ENCODE results near the gene IL21R.

Gene IL21R

DNA sequence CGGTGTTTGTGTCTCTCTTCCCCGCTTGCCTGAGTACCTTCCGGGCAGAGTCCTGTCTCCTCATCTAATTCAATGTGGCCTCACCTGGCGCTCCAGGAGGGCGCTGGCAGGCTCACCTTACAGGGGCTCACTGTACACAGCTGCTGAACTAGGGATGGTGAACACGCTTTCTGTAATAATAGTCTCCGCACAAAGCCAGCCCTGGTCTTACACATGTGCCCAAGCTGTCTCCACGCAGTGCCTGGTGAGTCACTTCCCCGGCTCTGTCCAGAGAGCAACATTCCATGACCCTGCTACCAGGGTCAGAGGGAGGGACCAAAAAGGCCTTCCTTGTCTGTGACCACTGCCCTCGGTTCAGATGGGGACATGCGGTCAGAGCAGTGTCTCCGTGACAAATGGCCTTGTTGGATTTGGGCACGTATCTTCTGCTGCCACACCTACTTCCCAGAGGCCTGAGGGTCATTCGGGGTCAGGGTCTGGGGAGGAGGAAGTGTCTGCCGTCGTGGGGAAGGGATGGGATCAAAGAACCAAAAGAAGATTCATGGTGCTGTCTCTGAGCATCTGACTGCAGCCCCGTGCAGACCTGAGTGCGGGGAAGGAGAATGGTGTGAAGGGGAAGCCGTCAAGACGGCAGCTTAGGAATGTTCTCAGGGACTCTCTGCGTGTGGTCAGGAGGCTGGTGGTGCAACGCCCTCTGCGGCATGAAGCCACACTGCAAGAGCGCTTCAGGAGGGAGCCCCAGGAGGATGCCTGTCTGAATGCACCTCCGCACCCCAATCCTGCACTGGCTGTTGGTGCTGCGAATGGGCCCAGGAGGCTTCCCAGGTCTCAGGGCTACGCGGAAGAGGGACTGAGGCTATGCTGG is 68.8 kb downstream of the IL21R start:
- no peak for DNase-seq

DNA sequence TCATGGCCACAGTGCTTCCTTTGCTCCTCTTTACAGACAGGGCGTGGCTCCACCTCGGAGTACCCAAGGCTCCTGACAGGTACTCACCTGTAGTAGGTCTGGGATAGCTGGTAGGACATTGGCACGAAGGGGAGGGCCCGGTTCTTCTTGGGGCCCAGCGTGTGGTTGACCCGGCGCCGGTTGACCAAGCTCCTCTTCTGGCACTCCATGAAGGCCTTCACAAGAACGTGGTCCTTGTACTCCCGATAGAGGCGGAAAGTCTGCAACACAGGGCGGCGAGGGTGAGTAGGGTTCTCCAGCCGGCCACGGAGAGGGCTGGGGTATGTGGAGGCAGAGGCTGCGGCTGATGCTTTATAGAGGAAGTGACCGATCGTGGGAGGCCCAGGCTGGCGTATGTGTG is 69.7 kb downstream of the IL21R start:
- DNase-seq, result no peak

DNA sequence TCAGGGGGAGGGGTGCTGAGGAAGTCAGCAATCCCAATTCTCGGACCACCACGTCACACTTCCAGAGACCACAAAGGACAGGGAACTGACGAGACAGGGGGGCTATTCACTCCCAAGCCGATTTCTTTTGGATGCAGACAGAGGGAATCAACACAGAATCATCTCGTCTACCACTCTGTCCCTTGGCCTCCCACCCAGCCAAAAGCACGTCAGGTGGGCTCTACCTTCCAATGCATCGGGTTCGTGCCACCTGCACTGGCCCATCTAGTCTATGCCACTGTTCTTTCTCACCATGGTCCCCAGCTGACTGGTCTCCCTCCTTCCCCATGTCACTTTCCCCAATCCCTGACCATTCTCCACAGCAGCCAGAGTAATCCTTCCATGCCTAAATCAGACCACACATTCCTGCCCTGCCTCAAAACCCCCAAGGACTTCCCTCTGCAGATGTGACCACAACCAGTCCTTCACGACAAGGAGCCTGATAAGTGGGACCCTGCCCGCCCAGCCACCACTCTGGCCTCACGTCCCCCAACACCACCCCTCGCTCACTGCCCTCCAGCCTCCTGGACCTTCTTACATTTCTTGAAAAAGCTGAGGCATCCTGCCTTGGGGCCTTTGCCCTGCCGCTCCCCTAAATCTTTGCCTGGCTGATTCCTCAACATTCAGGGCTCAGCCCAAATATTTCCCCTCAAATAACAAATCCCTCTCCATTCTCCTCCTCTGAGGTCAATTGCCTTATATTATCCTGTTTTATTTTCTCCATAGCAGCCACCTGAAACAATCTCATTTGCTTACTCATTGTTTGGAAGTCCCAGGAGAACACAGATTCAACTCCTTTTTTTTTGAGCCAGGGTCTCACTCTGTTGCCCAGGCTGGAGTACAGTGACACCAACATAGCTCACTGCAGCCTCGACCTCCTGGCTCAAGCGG is 70.4 kb downstream of the IL21R start:
- no peak for DNase-seq

DNA sequence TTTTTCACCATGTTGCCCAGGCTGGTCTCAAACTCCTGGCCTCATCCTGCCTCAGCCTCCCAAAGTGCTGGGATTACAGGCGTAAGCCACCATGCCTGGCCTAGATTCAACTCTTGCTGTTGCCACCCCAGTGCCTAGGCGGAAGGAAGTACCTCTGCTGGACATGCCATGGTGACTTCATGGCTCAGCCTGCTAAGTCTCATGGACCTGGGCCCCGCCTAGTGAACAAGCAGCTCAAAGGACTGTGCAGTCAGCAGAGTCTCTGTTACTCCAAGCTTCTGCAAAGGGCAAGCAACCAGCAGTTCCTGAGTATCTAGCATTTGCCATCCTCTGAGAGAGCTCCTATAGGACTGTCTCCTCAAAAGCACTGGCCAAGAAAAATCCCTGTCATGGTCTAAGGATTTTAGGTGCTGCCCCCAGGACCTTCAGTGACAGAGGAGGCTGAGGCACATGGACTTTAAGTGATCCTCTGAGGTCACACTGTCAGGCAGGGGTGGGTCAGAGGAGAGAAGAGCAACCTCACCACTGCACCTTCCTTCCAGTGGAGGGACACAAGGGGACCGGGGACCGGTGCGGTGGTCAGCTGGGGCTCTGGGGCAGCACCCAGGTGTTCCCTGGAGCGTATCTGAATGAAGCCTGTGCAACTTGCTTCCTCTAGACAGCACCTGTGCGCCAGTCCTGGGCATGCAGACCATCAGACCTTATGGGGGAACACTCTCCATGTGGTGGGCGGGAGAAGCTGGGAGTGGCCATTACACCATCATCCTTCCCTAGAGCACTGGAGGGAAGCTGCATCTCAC is 71.3 kb downstream of the IL21R start:
- no peak for DNase-seq

DNA sequence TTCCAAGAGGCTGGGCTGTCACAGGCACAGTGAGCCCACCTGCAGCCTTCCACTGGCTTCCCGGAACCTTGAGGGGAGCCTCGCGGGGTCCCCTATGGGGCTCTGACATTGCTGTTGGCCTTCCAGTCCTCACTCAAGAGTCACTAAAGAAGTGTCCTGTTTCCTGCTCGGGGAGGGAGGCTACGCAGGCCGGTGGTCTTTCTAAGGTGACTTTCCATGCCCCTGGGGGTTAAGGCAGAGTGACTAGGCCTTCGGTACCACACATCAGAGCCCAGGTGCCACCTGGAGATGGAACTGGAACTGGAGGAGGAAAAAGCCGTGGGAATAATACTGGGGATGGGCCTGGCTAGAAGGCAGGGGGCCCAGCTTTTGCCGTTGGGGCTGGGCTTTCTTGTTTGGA is 72.1 kb downstream of the IL21R start:
- no peak for DNase-seq

DNA sequence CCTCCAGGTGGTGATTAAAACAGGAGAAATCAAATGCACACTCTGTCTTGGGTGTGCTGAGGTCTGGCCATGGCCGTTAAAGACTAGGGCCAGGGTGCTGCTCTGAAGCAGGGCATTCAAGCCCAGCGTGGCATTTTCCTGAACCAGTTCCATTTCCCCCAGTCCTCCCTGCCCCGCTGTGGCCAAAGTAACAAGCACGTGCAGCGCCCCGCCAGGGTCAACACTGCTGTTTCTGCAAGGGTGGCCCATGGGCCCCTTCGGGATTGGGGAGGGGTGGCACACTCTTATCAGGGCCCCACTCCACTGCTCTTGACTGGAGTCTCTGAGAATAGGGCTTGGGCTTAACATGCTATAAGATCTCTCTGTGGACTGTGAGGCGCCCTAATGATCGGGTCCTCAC is 72.9 kb downstream of the IL21R start:
- no peak for DNase-seq

DNA sequence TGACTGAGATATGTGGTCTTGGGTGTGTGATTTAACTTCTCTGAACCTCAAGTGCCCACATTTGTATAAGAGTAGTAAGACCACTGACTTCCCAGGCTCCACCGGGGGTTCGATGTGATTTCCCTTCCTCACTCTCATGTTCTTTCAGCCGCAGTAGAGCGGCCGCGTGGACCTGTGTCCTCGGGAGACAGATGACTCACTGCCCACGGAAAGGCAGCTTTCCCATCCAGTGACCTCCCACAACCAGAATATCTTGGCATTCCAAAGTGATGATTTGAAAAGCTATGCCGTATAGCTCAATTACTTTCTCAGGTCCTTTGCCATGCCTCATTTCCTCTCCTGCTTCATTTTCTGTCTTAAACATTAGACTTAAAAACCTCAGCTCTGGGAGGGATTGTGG is 73.6 kb downstream of the IL21R start:
- no peak for DNase-seq

DNA sequence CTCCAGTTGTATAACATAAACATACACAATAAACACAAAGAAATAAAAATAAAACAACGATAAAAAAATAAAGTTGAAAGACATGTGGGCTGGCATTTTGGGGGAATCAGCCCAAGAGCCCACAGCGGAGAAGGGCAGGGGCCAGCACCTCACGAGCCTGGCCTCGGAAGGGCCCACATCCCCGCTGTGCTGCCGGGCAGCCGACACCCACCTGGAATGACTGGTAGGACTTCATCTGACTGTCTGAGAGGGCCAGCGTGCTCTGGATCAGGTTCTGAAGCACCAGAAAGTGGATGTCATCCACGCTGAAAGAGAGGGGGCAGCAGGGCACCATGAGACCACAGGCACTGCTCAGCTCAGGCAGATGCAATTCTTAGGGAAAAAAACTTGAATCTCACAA is 74.3 kb downstream of the IL21R start:
- DNase-seq, result no peak

DNA sequence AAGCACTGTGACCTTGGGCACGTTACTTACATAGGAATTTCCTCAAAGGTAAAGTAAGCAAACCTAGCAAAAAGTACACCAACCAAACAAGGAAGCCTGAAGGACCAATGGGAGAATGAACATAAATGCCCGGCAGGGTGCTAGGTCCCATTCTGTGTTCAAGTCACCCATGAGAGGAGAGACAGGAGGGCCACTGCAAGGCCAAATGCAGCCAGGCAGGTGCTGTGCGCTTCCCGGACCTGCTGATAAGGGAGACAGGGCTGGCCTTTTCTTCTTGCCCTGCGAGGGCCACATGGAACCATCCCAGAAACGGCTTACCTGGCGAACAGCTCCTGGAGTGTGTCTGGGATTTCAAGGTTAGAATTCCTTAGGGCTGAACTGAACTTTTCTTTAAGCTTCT is 78.8 kb downstream of the IL21R start:
- DNase-seq, result no peak

DNA sequence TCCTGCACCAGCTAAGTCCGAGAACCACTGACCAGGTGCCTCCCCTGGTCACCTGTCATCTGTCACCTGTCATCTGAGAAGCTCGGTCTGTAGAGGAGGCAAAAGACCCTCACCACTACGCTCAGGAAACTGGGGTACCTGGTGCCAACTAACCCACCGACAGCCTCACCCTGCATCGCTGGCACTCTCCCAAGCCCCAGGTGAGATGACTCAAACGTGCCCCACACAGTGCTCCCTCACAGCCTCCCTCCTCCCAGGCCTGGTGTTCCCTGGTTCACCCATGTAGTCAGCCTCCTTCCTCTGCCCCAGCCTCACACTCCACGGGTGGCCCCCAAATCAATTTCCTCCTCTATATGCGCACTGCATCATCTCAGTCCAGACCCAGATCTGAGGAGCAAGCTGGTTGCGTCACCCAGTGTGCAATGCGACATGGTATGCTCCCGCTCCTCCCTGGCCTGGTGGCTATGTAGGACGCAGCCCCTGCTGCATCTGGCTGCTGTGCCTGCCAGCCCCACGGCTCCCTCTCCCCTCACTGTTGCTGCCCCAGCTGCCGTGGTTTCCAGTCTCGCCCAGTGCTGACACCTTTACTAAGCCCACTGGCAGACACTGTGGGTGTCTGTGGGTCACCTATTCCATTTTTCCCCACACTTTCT is 79.4 kb downstream of the IL21R start:
- no peak for DNase-seq

DNA sequence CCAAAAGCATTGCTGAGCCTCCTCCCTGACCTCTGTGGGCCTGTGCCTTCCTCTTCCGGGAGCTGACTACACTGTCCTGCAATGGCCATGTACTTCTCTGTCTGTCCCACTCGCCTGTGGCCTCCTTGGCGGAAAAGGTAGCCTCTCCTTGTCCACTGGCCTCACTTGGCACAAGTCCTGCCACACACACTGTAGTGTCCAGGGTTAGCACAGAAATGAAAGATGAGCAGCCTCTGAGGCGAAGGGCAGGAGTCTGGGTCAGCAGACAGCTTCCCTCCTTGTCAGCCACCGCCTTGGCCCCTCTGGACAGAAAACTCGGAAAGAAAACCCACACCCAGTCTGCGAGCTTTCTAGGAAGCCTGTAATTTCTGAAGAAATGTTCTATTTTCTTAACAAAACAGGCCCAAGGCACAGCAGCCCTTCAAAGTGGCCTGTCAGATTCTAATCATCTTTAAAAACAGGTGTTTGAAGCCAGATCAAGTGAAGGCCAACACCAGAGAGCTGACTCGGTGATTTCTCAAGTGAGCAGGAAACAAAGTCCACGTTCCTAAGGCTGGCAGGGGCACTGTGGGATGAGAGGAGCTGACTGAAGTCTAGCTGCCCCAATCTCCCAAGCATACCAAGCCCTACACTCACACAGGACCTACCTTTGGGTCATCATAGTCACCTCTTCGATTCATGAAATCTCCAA is 80.6 kb downstream of the IL21R start:
- no peak for DNase-seq

DNA sequence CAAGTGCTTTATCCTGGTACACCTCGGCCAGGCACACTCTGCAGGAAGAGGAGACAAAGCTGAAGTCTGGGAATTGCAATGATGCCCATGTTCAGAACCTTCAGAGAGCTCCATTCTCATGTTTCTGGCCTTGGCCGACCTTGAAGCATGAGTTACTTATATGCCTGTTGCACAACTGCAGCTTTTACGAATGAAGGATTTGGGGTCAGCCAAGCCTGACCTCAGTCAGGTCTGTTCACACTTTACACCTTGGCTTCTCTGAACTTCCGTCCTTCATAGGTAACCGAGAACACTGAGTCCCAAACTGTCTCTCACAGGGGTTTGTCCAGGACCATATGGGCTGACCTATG is 81.1 kb downstream of the IL21R start:
- DNase-seq, result no peak

DNA sequence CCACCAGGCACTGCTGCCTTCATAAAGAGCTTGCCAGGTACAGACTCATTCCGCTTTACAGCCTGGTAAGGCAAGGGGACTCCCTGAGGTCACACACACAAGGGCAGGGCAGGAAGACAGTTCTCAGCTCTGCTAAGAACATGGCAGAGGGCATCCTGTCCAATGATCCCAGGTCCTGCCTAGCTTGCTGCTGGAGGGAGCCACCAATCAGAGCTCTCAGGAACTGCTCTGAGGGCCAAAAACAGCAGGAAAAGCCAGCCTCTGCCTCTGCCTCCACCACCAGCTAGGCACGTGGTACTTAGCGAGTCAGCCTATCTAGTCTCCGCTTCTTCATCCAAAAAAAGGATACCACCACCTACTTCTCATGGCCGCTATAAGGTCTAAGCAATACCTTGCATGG is 81.7 kb downstream of the IL21R start:
- no peak for DNase-seq

DNA sequence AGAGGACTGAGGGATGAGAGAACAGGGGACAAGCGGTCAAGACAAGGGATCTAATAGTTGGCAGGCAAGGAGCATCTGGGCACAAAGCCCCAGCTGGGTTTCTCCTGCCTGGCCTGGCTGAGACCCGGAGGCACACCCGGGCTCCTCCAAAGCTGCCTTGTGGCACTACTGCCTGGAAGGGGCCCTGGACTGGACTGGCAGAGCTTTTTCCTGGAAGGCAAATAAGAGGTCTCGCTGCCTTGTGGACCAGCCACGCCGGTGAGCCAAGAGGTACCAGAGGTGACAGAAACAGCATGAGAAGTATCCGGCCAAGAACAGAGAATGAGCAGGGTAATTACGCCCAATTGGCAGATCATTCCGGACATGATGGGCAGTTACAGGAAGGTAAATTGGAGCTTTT is 83.2 kb downstream of the IL21R start:
- no peak for DNase-seq

DNA sequence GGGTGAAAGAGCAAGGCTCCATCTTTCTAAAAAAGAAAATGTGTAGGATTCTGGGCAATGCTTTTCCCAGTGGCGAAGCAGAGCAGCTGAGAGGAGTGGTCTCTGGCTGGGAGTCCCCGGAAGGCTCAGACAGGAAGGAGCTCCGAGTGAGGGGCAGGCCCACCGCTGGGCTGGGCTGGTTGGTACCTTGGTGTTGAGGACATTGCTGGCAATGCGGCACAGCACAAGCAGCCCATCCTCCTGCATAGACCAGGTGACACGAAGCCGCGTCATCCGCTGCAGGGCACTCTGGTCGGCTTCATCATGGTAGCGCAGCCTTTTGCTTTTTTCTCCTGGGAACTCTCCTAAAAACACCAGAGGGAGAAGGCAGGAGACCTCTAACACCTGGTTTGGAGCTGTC is 83.8 kb downstream of the IL21R start:
- DNase-seq, result no peak

DNA sequence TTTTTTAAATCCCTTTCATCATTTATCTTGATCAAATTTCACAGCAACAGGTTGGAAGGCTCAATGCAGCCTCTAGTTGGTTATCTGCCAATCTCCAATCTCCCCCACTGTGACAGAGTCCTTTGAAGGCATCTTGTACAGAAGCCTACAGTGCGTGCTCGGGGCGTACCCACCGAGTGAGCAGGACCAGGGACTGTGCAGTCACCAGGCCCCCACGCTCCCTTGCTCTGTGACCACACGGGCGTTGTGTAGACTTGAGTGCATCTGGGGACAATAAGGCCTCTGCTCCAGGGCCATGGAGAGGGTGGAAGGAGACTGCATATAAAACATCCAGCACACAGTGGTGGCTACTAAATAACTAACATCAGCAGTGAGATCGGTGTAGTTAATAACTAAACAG is 84.4 kb downstream of the IL21R start:
- DNase-seq, result no peak

DNA sequence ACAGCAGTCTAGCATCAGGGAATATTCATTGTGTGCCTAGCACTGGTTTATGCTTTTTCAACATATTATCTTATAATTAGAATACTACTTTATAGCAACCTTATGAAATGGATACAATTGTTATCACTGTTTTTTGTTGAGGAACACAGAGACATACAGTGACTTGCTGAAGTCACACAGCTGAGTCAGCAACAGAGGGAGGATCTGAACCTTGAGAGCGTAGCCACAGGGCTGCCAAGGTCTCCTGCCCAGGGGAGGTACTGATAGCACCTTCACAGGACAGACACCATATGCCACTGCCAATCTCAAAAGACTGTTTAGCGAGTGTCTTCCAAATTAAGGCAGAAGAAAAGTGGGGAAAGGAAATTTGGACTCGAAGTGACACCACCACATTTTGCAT is 84.8 kb downstream of the IL21R start:
- DNase-seq, result no peak

DNA sequence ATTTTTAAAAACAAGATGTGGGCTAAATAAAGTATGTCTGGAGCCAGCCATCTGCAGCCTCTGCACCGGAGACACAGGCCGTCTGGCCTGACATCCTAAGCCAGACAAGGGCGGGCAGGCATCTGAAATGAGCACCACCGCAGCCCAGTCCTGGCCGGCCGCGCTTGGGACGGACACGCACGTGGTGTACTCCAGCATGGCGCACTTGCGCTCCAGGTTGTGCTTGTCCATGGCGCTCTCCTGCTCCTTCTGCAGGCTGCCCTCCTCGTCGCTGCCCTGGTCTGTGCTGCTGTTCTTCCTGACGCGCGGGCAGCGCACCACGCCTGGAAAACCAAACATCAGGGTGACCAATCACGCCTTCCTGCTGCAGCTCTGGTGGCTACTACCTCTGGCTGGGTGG is 87.4 kb downstream of the IL21R start:
- no peak for DNase-seq

DNA sequence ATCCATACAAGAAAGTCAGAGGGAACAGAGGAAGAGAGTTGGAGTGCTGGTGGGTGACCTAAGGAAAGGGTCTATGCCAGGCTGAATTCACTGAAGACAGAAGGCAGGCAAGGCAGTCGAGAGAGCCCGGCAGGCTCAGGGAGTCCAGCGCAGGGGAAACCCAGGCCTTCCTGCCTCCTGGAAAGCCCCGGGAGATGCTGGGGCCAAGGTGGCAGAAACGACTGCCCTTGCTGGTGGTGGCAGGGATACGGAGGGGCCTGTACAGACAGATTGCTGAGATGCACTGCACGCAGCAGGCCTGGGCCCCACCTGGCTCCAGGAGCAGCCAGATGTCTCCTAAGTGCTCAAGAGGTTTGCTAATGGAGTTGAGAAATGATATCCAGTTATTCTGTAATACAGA is 87.9 kb downstream of the IL21R start:
- DNase-seq, result no peak

DNA sequence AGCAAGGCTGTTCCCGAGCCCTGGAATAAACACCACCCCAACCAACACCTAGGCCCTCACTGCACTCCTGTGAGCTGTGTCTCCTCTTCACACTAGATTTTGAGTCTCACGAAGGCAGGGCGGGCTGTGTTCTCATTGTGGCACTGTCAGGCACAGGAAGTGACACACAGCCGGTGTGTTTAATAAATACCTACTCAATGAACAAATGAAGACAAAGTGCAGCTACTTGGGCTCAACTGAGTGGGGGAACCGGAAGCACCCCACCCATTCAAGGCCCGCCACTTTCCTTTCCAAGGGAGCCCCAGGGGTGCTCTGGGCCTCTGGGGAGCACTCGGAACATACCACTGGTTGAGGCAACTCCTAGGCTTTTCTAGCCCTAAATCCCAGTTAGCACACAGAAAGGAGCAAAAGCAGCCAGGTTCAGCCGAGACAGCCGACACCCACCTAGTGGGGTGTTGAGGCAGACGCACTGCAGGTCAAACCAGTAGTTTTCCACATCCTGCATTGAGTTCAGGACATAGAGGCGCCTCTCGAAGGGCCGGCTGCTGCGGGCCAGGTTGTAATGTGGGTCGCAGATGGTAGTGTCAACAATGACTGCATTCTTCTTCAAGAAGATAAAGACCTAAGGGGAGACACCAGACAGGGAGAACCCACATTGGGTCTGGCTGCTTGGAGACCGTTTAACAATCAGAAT is 90.1 kb downstream of the IL21R start:
- DNase-seq, result no peak

DNA sequence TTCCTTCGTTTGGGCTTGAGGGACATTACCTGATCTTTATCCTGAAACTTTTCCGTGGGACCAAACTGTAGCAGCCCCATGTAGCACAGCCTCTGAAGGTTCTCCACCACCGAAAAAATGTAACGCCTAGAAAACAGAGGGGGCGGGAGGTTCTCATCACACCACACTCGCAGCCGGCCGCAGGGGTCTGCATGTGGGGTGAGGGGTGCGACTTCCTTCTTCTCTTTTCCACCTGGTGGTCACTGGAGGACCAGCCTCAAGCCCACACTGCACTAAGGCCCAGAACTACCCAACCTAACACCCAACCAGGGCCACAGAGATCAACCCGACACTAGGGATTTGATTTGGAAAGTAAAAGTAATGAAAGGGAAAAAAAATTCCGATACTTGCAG is 90.6 kb downstream of the IL21R start:
- no peak for DNase-seq

DNA sequence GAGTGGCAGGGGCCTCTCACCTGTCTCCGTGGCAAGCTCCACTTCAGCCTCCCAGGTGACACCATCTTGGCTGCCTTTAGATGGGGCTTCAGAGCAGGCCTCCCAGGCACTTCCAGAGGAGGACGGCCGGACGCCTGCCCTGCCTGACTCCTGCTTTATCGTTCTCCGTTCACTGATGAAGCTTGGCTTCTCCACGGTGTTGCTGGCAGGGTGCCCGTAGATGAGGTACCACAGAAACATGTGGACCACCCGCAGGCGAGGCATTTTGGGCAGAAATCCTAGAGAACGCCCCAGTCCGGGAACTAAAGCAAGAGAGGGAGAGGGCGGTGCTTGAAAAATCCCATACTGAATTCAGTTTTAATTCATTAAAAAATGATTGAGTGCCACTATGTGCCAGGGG is 93.2 kb downstream of the IL21R start:
- no peak for DNase-seq

All from NCI-H82 (cell line).